Urothelium cell line (cell line): Measurements from ENCODE around the gene HJURP.

ENCODE experiments used
- DNase-seq: peaks from one replicate; pipeline ENCODE4 v3.0.0; 2011; ENCODE audit warnings: low spot score, mixed read lengths
- FAIRE-seq: peaks from 2 replicates; lab custom pipeline; 2011; peaks lifted over from hg19 to GRCh38; lab: Jason Lieb, UNC

HJURP gene

DNA sequence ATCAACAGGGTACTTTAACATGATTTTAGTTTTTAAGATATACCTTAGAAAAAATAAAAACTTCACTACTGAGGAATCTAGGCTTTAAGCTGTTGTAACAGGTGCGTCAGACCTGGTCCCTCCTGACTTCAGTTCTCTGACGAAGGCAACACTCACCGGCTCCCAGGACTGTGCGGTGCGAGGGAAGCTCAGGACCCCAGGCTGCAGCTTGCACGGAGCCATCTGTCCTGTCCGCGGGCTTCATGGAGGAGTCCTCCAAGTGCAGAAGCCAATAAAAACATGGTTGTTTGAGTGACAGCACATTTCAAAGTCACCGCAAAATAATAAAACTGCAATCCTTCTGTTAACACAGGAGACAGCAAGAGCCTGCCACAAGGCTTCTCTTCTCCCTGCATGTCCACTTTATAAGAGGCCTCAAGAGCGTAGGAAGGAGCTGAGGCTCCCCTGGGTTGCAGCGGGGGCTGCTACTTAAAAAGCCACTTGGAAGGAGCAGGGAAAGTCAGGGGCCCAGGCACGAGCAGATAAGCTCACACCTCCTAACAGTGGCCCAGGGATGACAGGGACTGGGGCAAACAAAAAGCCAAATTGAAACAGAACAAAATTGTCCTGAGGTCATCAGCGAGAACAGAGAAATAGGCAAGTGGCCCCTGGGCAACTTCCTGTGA lies 4.6 kb downstream of the HJURP start:
- DNase-seq, result no peak
- no peak for FAIRE-seq

DNA sequence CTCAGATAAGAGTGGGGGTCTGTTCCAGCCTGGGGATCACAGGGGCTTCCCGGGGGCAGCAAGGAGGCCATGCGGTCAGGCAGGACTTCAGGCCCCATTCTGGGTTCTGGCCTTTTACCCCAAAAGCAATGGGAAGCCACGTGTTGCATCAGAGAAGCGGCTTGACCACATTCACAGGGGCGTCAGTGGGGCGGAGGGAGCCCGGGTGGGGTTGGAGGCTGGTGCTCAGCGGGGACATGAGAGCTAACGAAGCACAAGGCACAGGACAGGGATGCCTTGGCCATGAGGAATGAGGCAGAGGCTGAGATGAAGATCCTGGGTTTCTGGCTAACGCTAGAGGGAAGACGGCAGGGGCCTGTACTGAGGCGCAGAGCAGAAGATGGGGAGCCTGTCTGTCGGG lies 6.1 kb downstream of the HJURP start:
- DNase-seq (no peak), FAIRE-seq (no peak)

DNA sequence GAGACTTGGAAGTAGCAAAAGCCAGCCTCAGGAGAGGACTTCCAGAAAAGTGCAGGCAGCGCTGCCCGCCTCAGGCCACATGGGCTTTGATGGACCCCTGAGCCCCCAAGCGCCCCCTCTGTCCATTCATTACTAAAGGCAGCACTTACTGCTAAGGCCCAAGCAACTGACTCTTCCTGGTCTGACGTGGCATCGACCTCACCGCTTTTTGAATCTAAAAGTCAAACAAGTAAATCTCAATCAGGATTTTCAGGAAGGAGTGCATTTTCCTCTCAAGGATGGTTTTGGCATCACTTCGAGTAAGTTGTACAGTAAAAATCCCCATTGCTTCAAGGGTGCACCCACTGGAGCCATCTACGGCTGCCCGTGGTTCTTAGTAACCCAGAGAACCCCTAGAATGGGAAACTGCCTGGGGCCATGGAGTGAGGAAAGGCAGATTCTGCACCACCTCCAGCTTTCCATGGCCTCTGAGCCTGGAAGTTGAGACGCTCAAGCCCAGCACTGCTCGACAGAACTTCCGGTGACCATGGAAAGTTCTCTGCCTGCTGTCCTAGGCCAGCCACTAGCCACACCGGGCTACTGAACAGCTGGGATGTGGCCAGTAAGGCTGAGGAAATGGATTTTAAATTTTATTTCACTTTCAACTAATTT lies 7.0 kb downstream of the HJURP start:
- DNase-seq (no peak), FAIRE-seq (no peak)

DNA sequence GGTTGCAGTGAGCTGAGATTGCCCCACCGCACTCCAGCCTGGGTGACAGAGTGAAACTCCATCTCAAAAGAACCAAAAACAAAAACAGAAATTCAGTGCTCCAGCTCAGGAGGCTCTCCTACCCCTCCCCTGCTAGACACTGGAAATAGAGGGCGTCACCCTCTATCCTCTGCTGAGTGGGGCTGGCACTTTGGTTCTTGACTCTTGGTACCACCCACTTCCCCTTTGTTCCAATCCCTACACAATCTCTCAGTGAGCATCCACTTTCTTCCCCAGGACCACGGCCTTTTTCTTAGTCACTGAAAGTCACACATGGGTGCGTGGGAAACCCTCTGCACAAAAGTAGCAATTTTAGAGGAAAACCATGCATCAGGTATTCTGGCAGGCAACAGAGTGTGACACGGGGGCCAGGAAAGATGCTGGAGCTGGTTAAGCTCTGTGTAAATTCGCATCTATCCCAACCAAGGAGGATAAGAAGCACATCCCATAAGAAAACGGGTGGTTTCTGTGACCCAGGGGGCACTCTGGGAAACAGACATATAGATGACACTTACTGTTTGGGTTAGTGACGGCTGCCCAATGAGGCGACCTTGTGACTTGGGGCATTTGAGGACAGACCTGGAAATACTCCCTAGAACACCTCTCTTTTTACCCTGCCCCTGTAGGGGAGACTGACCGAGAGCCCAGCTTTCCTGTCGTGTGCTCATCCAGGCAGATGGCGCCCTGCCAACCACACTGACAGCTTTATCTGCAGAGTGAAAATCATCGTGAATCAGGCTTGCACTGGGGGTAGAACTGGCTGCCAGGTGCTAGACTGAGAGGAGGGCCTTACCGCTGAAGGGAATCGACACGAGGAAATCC lies 7.7 kb downstream of the HJURP start:
- FAIRE-seq (no peak), DNase-seq (no peak)

DNA sequence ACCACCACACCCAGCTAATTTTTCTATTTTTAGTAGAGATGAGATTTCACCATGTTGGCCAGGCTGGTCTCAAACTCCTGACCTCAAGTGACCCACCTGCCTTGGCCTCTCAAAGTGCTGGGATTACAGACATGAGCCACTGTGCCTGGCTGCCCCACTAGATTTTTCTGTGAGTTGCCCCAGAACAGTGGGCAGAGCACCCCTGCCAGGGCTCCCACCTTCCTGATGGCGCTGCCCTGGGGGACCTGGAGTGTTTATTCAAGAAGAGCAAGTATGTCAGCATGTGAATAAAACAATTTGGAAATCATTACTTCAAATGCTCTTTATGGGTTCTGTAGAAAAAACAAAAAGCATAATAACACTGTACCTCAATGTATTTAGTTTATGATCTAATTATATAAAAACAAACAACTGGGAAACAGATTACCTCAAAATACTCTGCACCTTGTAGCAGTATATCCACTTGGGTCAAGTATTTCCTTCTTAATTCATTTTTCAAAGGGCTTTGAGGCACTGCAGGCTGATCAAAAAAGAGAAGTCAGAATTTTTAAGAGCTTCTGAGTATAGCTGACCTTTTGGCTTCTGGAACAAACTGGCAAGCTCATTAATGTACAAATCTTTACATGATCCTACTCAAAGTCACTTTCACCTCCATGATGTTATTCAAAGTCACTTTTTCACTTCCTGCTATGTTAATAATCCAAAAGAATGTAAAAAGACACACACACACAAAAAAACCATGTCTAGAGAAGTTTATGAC lies 8.9 kb downstream of the HJURP start:
- DNase-seq (no peak), FAIRE-seq (no peak)

DNA sequence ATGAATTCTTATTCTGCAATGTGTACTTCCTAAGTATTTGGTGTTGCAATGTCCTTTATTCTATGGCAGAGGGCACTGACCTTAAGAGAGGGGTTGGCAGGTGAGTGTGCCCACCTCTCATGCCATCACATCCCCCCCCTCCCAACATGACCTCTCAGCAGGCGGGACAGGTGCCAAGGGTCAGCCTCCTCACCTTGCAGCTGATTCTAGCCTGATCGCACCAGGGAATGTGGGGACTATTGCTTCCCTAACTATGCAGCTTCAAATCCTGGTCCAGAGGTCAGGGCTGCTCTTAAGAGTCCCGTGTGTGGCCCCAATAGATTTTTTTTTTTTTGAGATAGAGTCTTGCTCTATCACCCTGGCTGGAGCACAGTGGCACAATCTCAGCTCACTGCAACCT lies 9.5 kb downstream of the HJURP start:
- FAIRE-seq, result no peak
- no peak for DNase-seq

DNA sequence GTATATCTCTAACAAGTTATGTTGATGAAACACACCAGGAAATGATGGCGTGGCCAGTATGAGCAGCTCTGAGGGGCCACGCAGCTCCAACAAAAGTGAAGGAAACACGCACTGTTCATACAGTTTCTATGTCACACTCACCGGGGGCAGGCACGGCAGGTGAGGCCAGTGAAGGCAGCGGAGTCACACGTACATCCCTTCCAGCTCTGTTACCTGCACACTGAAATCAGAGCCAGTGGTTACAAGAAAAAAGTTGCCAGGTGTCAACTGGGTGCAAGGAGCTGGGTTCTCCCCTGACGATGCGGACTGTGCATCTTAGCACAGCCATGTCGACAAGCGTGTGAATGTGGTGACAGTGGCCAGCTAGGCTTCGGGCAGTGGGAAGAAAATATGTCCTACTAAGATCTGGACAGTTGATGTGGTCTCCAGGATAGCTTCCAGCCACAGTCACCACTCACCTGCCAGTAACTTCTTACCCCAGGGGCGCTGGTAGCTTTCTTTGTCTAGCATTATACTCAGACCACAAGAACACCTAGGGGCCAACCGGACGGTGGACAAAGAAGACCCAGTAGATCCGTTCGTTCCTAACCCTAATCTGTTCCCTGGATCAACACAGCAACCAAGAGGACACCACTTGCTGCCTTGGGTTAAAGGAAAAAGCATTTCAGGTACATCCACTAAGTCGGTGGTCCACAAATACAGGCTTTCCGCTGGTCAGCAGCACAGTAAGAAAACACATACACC lies 10.1 kb downstream of the HJURP start:
- FAIRE-seq, result no peak
- no peak for DNase-seq

DNA sequence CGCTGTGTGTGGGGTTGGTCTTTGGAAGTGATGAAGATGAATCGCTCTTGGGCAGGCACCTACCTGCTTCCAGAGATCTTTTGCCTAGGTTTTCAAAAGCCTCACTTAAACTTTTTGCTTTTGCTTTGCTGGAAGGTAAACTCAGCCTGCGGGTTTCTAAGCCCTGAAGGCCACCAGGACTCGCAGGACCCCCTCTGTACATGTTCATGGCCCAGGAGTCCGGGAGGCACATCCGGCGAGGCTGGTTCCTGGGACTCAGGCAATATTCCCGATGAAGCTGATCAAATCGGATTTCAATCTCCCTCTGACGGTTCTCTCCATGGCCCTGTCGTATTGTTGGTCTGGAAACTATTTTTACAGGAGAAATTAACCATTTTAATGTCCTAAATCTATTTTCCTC lies 13.2 kb downstream of the HJURP start:
- FAIRE-seq, result no peak
- DNase-seq, result no peak

DNA sequence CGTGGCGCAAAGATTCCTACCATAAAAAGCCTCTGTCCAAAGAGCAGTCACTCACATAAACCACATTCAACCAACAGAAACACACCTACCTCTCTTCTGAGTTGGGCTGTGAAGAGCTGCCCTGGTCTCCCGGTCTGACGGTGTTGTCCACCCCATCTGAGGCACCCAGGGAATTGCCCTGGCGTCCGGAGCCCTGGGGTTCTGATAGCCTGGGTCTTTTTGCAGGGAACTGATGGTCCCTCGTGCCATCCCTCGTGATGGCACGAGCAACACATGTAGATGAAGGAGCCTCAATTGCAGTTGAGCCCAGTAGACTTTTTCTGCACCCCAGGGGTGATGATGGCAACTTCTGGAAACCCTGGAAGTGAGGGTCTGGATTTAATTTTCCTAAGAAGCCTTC lies 13.8 kb downstream of the HJURP start:
- no peak for DNase-seq
- FAIRE-seq, result no peak

- FAIRE-seq, result no peak
- DNase-seq, result no peak
These were observed 14.9 kb downstream of the HJURP start for GRCh38 chr2:233839447-233839820.

GRCh38 chr2:233838726-233839446 lies 15.4 kb downstream of the HJURP start:
- DNase-seq, result no peak
- FAIRE-seq, result no peak

DNA sequence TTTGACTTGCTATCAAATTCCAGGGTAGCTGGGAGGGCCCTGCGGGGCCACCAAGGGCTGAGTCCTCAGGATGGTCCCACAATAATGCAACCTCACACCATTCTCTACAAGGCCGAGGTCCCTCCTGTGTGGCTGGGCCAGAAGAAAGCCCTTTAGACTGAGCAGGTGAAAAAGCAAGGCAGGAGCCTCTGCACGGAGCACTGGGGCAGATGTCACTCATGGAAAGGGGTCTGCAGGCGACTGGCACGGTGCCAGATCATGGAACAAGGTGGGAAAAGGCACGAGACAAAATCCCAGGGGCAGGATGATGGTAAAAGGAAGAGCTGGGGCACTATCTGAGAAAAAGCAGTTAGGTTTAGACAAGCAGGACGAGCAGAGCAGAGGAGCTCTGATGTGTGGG lies 16.1 kb downstream of the HJURP start:
- FAIRE-seq (no peak), DNase-seq (no peak)

GRCh38 chr2:233837694-233838229 lies 16.6 kb downstream of the HJURP start:
- DNase-seq (no peak), FAIRE-seq (no peak)

GRCh38 chr2:233836359-233836758 lies 18.0 kb downstream of the HJURP start:
- no peak for FAIRE-seq
- DNase-seq, result no peak

DNA sequence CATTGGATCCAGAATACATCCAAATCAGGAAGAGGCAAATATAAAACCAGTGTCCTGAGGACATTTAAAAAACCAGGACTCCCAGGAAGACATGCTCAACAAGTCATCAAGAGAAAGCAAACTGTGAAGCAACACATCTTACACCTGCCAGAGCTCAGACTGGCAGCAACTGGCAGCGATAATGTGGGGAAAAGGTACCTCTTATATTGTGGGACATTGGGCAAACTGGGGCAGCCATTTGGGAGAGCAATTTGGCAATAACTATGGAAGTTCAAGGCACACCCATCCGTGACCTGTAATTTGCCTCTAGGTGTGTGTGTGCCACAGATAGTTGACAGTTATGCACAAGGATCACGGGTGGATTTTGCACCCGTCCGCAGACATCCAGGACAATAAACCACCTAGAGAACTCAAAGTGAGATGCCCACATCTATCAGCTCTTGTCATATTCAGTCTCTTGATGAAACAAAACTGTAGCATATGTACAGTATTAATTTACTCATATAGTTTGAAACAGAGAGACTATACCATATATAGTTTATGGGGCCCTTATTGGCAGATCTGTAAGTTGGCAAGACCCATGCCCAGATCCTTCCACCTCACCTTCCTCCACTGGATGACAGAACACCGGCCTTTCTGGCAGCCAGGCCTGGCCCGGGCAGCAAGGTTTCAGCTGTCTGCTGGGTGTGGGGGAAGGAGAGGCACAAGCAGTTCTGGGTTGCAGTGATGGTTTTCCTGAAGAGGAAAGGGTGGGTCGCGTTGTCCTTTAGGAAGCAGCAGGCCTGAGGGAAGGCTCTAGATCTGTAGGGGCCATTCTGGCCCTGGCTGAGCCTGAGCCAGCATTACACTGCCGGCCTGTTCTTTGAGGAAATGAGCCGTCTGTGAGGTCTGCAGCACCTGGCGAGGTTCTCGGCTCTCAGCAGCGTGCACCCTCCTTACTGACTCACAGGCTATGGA lies 18.8 kb downstream of the HJURP start:
- FAIRE-seq, result no peak
- DNase-seq, result no peak

- FAIRE-seq (no peak), DNase-seq (no peak)
These were observed 21.0 kb downstream of the HJURP start for GRCh38 chr2:233833345-233833744.

GRCh38 chr2:233832869-233833311 lies 21.4 kb downstream of the HJURP start:
- FAIRE-seq (no peak), DNase-seq (no peak)

- FAIRE-seq (no peak), DNase-seq (no peak)
These were observed 21.9 kb downstream of the HJURP start for GRCh38 chr2:233832414-233832813.
